Activated CD4-positive, alpha-beta memory T cell treated with anti-CD3 and anti-CD28 coated beads, Interleukin-2, amount 10 ng/mL, durations not matched to agents 7 days and 5 days (primary cell): Measurements from ENCODE around the gene SPAG9. TPM values are rescaled to one million over a fixed set of nuclear protein-coding genes. Genes with fewer than 3 reads are reported as not detected.

Experiments
- CTCF ChIA-PET: fragments of 350-600 bp; sonication (Branson Sonifier 250); formaldehyde crosslinking; loops from one replicate; lab custom pipeline; 2021; ENCODE audit warnings: antibody characterized with exemption, inconsistent platforms; lab: Charles Lee
- POLR2A ChIA-PET: fragments of 350-600 bp; sonication (Branson Sonifier 250); formaldehyde crosslinking; loops from one replicate; lab custom pipeline; 2021; ENCODE audit warnings: antibody characterized with exemption; lab: Charles Lee
- DNase-seq: peaks from one replicate; pipeline ENCODE4 v3.0.0-alpha.2; 2020
- H3K27ac Mint-ChIP-seq: one replicate; pipeline ENCODE4 v1.8.0; 2021; ENCODE audit warnings: mild to moderate bottlenecking, mixed read lengths
- H3K27me3 Mint-ChIP-seq: one replicate; pipeline ENCODE4 v1.8.0; 2021; ENCODE audit warnings: mixed read lengths
- H3K36me3 Mint-ChIP-seq: one replicate; pipeline ENCODE4 v1.8.0; 2021; ENCODE audit warnings: low read depth, mixed read lengths
- H3K4me1 Mint-ChIP-seq: one replicate; pipeline ENCODE4 v1.8.0; 2021; ENCODE audit warnings: mixed read lengths
- H3K4me3 Mint-ChIP-seq: one replicate; pipeline ENCODE4 v1.8.0; 2021; ENCODE audit warnings: mild to moderate bottlenecking, mixed read lengths
- H3K9me3 Mint-ChIP-seq: one replicate; pipeline ENCODE4 v1.8.0; 2021; ENCODE audit warnings: mixed read lengths
- total RNA-seq, 2 experiments: library from RNA; stranded (reverse); gene quantifications; one replicate each; pipeline ENCODE4 v1.2.3, GENCODE V29; 2021

Gene SPAG9
- total RNA-seq, 2 experiments from 2014 or later = 50.9 to 53.0 TPM

DNA sequence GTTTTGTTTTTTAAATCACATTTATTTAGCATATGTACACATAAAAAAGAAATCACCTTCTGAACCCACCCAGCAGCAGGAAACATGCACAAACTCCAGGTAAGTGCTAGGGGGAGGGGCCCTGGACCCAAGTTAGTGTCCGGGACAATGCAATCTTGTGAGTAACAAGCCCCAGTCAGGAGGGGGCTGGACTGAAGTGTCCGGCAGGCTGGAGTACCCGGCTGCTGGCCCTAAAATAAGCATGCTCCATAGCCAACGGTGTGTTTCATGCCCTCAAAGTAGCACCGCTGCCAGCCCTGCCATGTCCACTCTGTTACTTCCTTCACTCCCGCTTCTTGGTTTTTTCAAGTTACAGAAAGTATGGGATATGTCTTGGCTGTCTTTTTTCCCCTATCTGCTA lies 102.1 kb downstream of the SPAG9 start:
- Mint-ChIP-seq H3K4me1 (peaks cover 3% of the 10 kb centered on the region), H3K27ac (no peak overlapping the region), H3K4me3 (no peak overlapping the region), H3K36me3 (peaks cover 26% of the 10 kb centered on the region), H3K27me3 (no peaks in the 10 kb centered on the region), H3K9me3 (no peaks in the 10 kb centered on the region)
- ChIA-PET POLR2A (no interaction called here), CTCF (no interaction called here)
- DNase-seq = no peak

DNA sequence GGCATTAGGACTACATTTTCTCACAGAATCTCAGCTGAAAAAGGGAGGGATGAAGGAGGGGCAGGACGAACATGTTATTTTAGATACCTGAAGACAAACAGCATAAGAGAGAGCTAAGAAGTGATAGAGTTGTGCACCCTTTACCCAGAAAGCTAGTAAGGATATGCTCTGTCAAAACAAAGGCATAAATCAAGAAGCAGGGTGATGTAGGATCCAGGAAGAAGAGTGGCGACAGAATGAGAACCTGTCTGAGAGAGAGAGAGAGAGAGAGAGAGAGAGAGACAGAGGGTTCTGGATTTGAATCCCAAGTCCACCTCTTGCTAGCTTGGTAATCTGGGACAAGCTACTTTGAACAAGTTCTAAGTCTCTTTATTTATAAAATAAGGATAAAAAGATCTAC lies 103.4 kb downstream of the SPAG9 start:
- Mint-ChIP-seq H3K4me1 (peaks cover 3% of the 10 kb centered on the region), H3K9me3 (no peaks in the 10 kb centered on the region), H3K4me3 (no peak overlapping the region), H3K27ac (no peak overlapping the region), H3K27me3 (no peaks in the 10 kb centered on the region), H3K36me3 (peaks cover 26% of the 10 kb centered on the region)
- CTCF ChIA-PET = interaction anchor here (0.7 to 1.1 kb wide), 3 partner anchors 11 to 136 kb away, joined by 3 to 4 read pairs (median 3); partner anchors contain the start of gene NME1
- POLR2A ChIA-PET = no interaction called here
- no peak for DNase-seq

DNA sequence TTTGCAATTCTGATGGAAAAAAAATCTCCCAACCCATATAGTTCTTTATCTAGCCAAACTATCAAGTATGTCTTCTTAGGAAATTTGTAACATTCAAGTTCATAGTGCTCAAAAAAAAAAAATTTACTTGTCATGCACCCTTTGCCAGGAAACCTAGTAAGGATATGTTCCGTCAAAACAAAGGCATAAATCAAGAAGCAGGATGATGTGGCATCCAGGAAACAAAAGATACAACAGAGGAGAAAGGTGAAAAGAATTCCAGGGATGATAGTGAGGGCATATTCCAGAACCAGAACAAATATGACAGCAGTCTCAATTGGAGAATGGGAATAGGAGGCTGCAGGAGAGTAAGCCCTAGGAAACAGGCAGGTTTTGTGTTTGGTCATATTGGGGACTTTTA lies 104.6 kb downstream of the SPAG9 start:
- no peaks in the 10 kb centered on the region for H3K27me3 Mint-ChIP-seq
- POLR2A ChIA-PET = no interaction called here
- H3K9me3 Mint-ChIP-seq = no peaks in the 10 kb centered on the region
- no peak overlapping the region for H3K27ac Mint-ChIP-seq
- peaks cover 26% of the 10 kb centered on the region for H3K36me3 Mint-ChIP-seq
- peaks cover 3% of the 10 kb centered on the region for H3K4me1 Mint-ChIP-seq
- no peak overlapping the region for H3K4me3 Mint-ChIP-seq
- no peak for DNase-seq
- CTCF ChIA-PET = no interaction called here

DNA sequence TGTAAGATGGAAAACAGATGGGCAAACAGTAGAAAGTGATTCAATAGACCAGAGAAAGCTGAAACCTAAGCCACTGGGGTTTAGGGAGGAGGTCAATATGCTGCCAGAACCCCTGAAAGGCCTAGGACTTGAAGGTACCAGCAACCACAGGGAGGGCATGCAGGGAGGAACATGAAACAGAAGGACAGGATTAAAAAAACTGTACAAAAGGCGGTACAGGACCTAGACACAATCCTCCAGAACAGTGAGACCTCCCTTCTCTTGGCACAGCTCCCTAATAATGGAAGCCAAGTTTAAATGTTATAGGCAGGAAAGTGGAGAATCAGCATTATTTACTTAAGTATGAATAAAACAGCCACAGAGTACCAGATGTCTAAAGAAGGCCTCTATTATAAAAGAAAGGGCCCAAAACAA lies 105.5 kb downstream of the SPAG9 start:
- CTCF ChIA-PET = interaction anchor here (0.6 to 2.2 kb wide), 7 partner anchors 10 to 138 kb away, joined by 3 to 10 read pairs (median 4); partner anchors contain the start of gene NME1
- Mint-ChIP-seq H3K27me3 (no peaks in the 10 kb centered on the region), H3K4me3 (no peak overlapping the region), H3K27ac (no peak overlapping the region), H3K4me1 (peaks cover 3% of the 10 kb centered on the region), H3K9me3 (no peaks in the 10 kb centered on the region), H3K36me3 (peaks cover 23% of the 10 kb centered on the region)
- POLR2A ChIA-PET = interaction anchor here (1.5 kb wide), 1 partner anchor 138 kb away, joined by 3 read pairs; the partner anchor contains the start of gene NME1
- DNase-seq = no peak

DNA sequence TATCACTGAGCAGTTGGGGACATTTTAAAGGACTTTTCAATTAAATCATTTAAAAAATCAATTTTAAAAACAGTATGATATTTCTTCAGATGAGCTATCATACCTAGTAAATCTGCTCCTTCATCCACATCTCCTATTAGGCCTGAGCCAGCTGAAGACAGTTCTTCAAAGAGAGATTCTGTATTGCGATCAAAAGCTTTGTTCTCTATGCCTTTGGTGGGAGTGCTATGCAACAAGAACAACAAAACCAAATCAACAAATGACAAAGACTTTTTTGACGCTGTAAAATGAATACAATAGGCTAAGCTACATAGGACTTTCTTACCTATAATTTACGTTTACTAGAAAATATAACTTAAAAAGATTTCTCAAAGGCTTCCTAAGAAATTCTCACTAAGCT lies 106.5 kb downstream of the SPAG9 start:
- H3K27ac Mint-ChIP-seq = no peak overlapping the region
- peaks cover 19% of the 10 kb centered on the region for H3K36me3 Mint-ChIP-seq
- DNase-seq = no peak
- H3K4me1 Mint-ChIP-seq = peaks cover 3% of the 10 kb centered on the region
- H3K9me3 Mint-ChIP-seq = no peaks in the 10 kb centered on the region
- no peak overlapping the region for H3K4me3 Mint-ChIP-seq
- H3K27me3 Mint-ChIP-seq = no peaks in the 10 kb centered on the region
- ChIA-PET POLR2A (interaction anchor here (1.5 kb wide), 1 partner anchor 139 kb away, joined by 3 read pairs; the partner anchor contains the start of gene NME1), CTCF (interaction anchor here (0.7 to 2.2 kb wide), 8 partner anchors 9 to 139 kb away, joined by 3 to 10 read pairs (median 4); partner anchors contain the start of gene NME1)

DNA sequence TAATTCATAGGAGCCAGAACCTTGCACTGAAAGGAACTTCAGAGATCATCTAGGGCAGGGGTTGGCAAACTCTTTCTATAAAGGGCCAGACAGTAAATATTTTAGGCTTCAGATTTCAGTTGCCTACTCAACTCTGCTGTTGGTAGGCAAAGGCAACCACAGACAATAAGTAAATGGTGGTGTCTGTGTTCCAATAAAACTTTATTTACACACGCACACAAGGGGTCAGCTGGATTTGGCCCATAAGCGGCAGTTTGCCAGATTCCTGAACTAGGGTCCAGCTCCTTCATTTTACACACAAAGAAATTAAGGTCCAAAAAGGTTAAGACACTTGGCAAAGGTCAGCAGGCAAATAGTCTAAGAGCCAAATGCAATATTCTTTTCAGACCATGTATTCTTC lies 107.3 kb downstream of the SPAG9 start:
- Mint-ChIP-seq H3K27ac (no peak overlapping the region), H3K4me3 (no peak overlapping the region), H3K27me3 (no peaks in the 10 kb centered on the region), H3K4me1 (peaks cover 3% of the 10 kb centered on the region), H3K36me3 (peaks cover 12% of the 10 kb centered on the region), H3K9me3 (no peaks in the 10 kb centered on the region)
- no peak for DNase-seq
- ChIA-PET POLR2A (no interaction called here), CTCF (interaction anchor here (1.6 to 2.2 kb wide), 2 partner anchors 27 to 140 kb away, joined by 3 to 10 read pairs; partner anchors contain the start of gene NME1)

DNA sequence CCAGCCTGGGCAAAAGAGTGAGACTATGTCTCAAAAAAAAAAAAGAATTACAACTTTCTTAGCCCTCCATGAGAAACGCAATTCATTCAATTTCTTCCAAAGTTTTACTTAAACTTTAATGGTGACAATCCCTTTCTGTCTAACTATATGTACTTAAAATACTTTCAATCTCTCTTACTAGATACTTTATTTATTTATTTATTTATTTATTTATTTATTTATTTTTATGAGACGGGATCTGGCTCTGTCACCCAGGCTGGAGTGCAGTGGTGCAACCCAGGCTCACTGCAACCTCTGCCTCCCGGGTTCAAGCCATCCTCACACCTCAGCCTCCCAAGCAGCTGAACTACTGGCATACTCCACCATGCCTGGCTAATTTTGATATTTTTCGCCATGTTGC lies 108.1 kb downstream of the SPAG9 start:
- H3K4me1 Mint-ChIP-seq = peaks cover 3% of the 10 kb centered on the region
- CTCF ChIA-PET = no interaction called here
- no peak overlapping the region for H3K4me3 Mint-ChIP-seq
- no peaks in the 10 kb centered on the region for H3K27me3 Mint-ChIP-seq
- H3K36me3 Mint-ChIP-seq = peaks cover 11% of the 10 kb centered on the region
- no peaks in the 10 kb centered on the region for H3K9me3 Mint-ChIP-seq
- POLR2A ChIA-PET = interaction anchor here (0.7 kb wide), 1 partner anchor 18 kb away, joined by 4 read pairs; no protein-coding TSS in a partner anchor
- no peak overlapping the region for H3K27ac Mint-ChIP-seq
- no peak for DNase-seq

DNA sequence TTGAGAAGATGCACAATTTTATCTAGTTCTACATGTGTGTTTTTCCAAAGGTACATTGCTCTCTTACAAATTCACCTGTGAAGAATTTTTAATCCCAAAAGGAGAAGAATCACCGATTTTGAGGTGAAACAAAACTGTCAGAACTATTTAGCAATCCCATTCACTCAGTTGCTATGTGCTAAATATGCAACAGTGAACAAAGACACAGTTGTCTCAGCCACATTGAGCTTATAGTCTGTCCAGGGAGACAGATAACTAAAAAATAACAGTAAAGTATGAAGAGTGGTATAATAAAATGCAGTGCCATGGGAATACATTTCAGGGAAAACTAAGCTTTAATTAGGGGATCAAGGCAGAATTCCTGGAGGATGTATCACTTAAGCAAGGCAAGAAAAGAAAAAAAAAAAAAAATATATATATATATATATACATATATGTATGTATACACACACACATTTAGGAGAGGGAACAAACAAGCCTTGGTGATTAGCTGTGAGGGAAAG lies 110.4 kb downstream of the SPAG9 start:
- H3K27me3 Mint-ChIP-seq = no peaks in the 10 kb centered on the region
- CTCF ChIA-PET = interaction anchor here (0.6 to 1.4 kb wide), 3 partner anchors 10 to 168 kb away, joined by 3 to 7 read pairs (median 4); no protein-coding TSS in a partner anchor
- peaks cover 11% of the 10 kb centered on the region for H3K36me3 Mint-ChIP-seq
- H3K4me3 Mint-ChIP-seq = no peak overlapping the region
- H3K9me3 Mint-ChIP-seq = no peaks in the 10 kb centered on the region
- no peak overlapping the region for H3K27ac Mint-ChIP-seq
- no peak for DNase-seq
- peaks cover 3% of the 10 kb centered on the region for H3K4me1 Mint-ChIP-seq
- POLR2A ChIA-PET = interaction anchor here (0.5 to 0.7 kb wide), 2 partner anchors 50 to 143 kb away, joined by 3 read pairs; partner anchors contain the start of gene NME1

DNA sequence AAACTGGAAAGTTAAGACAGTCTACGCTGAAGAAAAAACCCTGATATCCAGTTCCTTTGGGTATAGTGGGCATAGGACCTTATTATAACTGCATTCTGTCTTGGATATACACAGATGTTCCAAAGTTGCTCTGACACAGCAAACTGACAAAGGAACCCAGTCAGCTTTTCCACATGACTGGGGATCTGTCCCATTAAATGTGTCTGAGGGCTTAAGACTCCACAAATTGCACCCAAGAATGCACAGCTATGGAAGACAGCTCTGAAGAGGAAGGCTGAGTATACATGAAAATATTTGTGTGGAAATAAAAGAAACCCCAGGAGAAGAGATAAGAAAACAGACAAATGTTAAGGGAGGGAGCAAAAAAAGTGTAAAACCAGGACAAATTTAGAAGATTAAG lies 114.1 kb downstream of the SPAG9 start:
- H3K4me1 Mint-ChIP-seq = no peaks in the 10 kb centered on the region
- no peaks in the 10 kb centered on the region for H3K9me3 Mint-ChIP-seq
- H3K4me3 Mint-ChIP-seq = no peak overlapping the region
- H3K27ac Mint-ChIP-seq = no peak overlapping the region
- H3K27me3 Mint-ChIP-seq = no peaks in the 10 kb centered on the region
- CTCF ChIA-PET = interaction anchor here (11.0 kb wide), 1 partner anchor 147 kb away, joined by 103 read pairs; the partner anchor contains the start of gene NME1
- DNase-seq = no peak
- H3K36me3 Mint-ChIP-seq = peaks cover 15% of the 10 kb centered on the region
- POLR2A ChIA-PET = no interaction called here

DNA sequence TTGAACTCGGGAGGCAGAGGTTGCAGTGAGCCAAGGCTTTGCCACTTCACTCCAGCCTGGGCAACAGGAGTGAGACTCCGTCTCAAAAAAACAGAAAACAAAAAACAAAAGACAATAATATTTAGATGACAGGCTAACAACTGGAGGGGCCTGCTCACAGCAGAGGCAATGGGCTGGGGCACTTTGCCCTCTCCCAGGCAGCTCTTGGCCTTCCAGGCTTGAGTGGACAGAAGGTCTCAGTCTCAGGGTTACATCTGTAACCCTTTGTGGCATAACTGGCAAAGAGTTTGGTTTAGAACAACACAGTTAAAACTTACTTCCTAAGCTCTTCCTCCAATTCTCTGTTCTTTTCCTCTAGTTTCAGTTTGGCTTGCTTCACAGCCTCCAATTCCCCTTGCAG lies 114.9 kb downstream of the SPAG9 start:
- DNase-seq = no peak
- Mint-ChIP-seq H3K27me3 (no peaks in the 10 kb centered on the region), H3K4me3 (no peak overlapping the region), H3K36me3 (peaks cover 23% of the 10 kb centered on the region), H3K27ac (no peak overlapping the region), H3K9me3 (no peaks in the 10 kb centered on the region), H3K4me1 (no peaks in the 10 kb centered on the region)
- ChIA-PET POLR2A (no interaction called here), CTCF (interaction anchor here (1.2 to 11.0 kb wide), 2 partner anchors 30 to 148 kb away, joined by 3 to 103 read pairs; partner anchors contain the start of gene NME1)

DNA sequence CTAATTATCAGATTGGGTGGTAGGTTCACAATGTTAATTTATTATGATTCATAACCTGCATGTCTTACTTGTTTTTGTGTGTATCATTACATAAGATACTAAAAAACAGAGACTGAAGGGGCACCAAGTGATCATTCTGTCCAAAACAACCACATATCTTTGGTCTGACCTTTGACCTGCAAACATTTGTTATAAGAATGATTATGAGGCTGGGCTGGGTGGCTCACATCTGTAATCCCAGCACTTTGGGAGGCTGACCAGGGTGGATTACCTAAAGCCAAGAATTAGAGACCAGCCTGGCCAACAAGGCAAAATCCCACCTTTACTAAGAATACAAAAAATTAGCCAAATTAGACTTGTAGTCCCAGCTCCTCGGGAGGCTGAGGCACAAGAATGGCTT lies 116.4 kb downstream of the SPAG9 start:
- Mint-ChIP-seq H3K36me3 (peaks cover 26% of the 10 kb centered on the region), H3K4me3 (no peak overlapping the region), H3K9me3 (no peaks in the 10 kb centered on the region), H3K4me1 (no peaks in the 10 kb centered on the region), H3K27ac (no peak overlapping the region), H3K27me3 (no peaks in the 10 kb centered on the region)
- POLR2A ChIA-PET = interaction anchor here (0.6 to 1.9 kb wide), 3 partner anchors 117 to 730 kb away, joined by 3 to 8 read pairs (median 4); partner anchors contain the start of genes NME1 and SPAG9
- CTCF ChIA-PET = interaction anchor here (0.8 to 11.0 kb wide), 6 partner anchors 10 to 153 kb away, joined by 3 to 103 read pairs (median 4); partner anchors contain the start of genes NME1 and SPAG9
- DNase-seq = no peak

DNA sequence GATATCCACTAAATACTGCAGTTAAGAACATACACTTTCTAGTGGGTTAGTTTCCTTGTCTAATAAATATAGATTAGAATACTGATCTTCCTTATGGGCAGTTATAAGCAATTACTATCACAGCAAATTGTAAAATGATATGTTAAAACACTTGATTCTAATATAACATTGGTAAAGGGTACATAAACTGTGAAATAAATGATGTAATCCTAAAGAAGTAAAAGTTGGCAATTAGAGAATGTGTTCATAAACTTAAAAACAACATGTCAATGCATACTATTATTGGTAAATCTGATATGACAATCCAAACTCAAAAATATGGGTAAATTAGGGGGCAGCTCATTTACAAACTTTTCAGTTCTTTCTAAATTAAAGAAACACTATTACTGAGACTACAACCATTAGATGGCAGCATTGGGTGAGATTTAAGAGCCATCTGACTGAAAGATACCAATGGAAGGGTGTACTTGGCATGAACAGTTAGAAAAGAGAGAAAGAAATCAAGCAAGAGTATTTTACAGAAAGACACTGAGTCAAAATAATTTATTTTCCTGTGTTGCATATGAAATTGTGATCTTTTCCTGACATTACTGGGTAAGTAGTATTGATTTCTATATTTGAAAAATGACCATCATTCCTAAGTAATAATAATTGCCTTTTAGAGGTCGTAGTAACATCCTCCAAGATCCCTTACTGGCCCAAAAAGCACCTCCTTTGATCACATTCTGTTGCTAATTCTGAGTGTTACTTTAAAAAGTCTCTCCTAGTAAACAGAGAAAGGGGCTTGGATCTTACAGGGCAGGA lies 119.6 kb downstream of the SPAG9 start:
- Mint-ChIP-seq H3K36me3 (peaks cover 34% of the 10 kb centered on the region), H3K27me3 (no peaks in the 10 kb centered on the region), H3K4me1 (no peaks in the 10 kb centered on the region), H3K4me3 (no peak overlapping the region), H3K27ac (no peak overlapping the region), H3K9me3 (no peaks in the 10 kb centered on the region)
- ChIA-PET CTCF (interaction anchor here (0.6 to 11.0 kb wide), 19 partner anchors 10 to 270 kb away, joined by 3 to 103 read pairs (median 4); partner anchors contain the start of genes NME1 and SPAG9), POLR2A (interaction anchor here (3.3 kb wide), 1 partner anchor 152 kb away, joined by 18 read pairs; the partner anchor contains the start of gene NME1)
- DNase-seq = no peak
